C1 segment of cervical spinal cord (tissue), 14 donors: Measurements from ENCODE around the gene SH3D19.
"Not testable (repeated sequence)": the region's sequence is repeated elsewhere in the genome, so short reads cannot be mapped to it uniquely, and the experiment has no call there.

Source experiments
- DNase-seq, 14 donors: peaks; one replicate each; lab custom pipeline; 2025; lab: John Stamatoyannopoulos, UW

SH3D19 gene

DNA sequence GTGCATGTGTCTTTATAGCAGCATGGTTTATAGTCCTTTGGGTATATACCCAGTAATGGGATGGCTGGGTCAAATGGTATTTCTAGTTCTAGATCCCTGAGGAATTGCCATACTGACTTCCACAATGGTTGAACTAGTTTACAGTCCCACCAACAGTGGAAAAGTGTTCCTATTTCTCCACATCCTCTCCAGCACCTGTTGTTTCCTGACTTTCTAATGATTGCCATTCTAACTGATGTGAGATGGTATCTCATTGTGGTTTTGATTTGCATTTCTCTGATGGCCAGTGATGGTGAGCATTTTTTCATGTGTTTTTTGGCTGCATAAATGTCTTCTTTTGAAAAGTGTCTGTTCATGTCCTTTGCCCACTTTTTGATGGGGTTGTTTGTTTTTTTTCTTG is 56.5 kb downstream of the SH3D19 start:
- not testable (repeated sequence) for DNase-seq

DNA sequence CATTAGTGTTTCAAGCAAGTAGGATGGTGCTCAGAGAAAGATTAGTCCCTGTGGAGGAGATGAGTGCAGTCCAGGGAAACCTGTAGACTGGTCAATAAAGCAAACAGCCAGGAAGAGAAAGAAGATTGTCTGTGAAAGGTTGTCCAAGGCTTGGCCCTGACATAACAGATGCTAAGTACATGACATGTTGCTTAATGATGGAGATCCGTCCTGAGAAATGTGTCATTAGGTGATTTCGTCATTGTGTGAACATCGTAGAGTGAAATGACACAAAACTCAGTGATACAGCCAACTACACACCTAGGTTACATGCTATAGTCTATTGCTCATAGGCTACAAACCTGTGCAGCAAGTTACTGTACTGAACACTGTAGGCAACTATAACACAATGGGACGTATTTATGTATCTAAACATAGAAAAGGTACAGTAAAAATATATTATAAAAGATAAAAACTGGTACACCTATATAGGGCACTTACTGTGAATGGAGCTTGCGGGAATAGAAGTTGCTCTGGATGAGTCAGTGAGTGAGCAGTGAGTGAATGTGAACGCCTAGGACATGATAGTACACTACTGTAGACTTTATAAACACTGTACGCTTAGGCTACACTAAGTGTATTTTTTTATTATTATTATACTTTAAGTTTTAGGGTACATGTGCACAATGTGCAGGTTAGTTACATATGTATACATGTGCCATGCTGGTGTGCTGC is 57.4 kb downstream of the SH3D19 start:
- DNase-seq: no peak

GRCh38 chr4:151267104-151267503 is 58.3 kb downstream of the SH3D19 start:
- DNase-seq: no peak

- no peak for DNase-seq
Measured at GRCh38 chr4:151266497-151266896, 58.9 kb downstream of the SH3D19 start.

GRCh38 chr4:151263455-151263854 is 62.0 kb downstream of the SH3D19 start:
- DNase-seq: no peak

- no peak for DNase-seq
Measured at GRCh38 chr4:151260526-151260925, 64.9 kb downstream of the SH3D19 start.

DNA sequence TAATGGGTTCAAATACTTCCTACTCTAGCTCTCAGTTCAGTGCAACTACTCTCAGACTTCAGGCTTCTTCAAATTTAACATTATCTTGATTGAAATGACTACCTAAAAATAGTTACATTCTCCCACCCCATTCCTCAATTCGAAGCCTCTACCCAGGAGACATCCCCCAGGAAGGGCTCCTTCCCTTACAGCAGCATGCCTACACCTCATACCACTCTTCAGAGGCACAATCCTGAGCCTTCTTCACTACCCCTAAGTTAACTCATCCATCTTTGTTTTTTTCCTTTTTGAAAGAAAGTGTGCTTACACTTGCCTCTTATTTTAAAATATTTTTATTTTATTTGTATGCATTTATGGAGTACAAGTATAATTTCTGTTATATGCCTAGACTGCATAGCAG is 65.7 kb downstream of the SH3D19 start:
- DNase-seq: no peak

- no peak for DNase-seq
Measured at GRCh38 chr4:151257704-151258103, 67.7 kb downstream of the SH3D19 start.

- DNase-seq: no peak
Measured at GRCh38 chr4:151256134-151256533, 69.3 kb downstream of the SH3D19 start.

- not testable (repeated sequence) for DNase-seq
Measured at GRCh38 chr4:151255680-151256079, 69.7 kb downstream of the SH3D19 start.

GRCh38 chr4:151255226-151255625 is 70.2 kb downstream of the SH3D19 start:
- not testable (repeated sequence) for DNase-seq

DNA sequence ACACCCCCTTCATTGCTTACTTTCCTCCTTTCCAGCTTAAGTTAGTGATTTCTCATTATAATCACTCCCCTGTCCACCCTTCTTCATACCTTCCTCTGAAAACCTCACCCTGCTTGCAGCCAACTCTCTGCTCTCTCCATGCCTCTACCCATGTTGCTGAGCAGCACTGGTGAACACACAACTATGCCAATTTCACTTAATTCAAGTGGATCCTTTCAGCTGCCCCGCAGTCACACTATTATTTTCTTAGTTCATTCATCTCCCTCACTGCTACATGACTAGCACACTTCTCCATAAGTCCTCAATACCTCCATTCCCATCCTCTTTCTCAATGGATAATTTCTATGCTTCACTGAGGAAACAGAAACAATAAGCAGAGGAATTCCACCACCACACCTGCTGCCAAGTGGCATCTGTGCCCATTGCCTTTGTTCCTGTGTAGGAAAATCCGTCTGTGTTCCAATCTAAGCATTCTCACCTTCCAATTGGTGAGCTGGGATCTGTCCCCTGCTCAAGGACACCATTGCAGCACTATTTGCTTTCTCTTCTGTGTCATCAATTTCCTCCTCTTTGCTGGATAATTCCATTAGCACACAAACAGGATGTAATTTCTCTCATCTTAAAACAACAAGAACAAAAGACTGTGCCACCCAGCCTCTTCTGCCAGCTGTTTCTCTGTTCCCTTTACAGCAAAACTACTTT is 73.7 kb downstream of the SH3D19 start:
- DNase-seq: no peak

DNA sequence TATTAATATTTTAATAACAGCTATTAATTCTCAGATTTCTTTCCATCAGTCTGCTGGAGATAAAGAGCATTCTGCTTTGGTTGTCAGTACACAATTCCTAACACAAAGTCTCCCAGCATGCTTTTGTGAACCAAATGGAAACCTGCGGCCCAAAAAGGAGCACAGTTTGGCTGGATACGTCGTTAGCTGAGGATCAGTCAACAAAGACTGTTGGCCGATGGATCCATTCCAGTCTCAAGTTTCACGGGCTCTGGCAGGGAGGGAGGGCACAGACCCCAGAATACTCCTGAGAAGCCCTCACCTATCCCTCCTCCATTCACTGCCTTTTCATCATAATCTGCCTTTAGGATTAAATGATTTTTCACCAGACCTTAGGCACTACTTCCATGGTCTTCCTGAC is 74.7 kb downstream of the SH3D19 start:
- DNase-seq: no peak

GRCh38 chr4:151248519-151248918 is 76.9 kb downstream of the SH3D19 start:
- DNase-seq: no peak

DNA sequence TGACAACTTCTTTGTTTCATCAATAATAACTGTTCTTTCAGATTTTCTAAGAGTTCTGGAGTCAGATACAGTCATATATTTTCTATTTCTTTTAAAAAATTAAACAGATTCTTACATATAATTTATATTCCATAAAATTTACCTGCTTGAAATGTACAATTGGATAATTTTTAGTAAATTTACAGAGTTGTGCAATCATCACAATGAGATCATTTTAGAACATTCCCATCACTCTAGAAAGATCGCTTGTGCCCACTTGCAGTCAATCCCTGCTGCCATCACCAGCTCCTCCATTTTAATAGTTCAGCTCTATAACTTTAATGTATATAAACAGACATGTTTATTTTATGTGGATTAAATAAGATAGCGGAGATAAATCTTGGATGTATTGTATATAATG is 78.0 kb downstream of the SH3D19 start:
- no peak for DNase-seq

DNA sequence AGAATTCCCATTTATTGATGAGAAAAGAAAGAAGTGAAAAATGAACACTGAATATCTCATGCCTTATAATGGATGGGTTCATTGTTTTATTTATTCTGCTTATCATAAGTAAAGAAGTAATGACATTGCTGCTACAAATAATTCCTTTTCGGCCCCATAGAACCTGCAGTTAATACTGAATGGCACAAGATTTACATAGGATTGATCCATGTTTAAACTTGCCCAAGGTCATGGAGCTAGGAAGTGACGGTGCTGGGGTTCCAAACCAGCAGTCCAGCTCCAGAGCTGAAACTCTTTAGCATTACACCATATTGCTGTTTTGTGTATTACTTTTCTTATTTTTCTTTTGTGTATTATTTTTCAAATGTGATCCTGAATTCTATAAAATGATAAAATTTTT is 78.7 kb downstream of the SH3D19 start:
- no peak for DNase-seq

DNA sequence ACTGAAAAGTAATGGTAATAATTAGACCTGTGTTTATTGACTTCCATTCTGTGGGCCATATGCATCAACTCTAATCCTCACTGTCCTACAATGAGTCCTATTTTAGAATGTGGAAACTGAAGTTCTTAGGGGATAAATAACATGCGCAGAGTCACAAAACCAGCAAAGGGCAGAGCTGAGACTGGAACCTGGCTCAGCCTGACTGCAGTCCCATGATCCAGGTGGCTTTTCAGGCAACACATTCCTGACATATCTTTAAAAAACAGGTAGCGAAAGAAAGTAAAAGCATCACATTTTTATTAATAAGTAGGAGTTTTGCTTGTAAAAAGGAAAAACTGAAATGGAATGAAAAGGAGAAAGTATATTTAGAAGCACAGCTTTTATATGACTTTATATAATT is 83.1 kb downstream of the SH3D19 start:
- no peak for DNase-seq

- DNase-seq: no peak
Measured at GRCh38 chr4:151239608-151240007, 85.8 kb downstream of the SH3D19 start.

DNA sequence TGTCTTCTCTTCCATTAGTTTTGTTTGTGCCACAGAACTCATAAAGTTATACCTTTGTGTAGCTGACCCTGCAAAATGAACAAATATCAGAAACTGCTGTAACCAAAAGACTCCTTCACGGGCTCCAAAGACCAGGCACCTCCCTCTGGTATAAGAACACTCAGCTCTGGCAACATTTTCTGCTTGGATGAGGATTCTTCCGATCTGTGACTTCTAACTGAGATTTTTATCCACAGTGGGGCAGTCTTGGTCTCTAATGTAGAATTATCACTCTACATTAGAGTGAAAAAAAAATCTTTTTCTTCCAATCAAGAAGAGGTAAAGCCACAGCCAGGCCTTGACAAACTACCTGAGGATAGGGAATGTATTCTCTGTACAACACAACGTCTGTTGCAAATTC is 86.9 kb downstream of the SH3D19 start:
- DNase-seq: peak in 2 of 14 donors; percentile 11 to 27

DNA sequence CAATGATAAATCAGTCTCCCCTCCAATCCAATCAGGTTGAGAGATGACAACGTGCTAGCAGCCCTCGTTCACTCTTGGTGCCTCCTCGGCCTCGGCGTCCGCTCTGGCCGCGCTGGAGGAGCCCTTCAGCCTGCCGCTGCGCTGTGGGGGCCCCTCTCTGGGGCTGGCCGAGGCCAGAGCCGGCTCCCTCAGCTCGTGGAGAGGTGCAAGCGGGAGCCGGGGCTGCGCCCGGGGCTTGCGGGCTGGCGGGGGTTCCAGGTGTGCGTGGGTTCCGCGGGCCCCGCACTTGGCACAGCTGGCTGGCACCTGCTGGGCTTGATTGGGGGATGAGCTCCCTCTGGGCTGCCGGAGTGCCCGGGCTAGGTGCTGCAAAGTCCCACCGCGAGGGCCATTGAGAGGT is 89.4 kb downstream of the SH3D19 start:
- DNase-seq: no peak

DNA sequence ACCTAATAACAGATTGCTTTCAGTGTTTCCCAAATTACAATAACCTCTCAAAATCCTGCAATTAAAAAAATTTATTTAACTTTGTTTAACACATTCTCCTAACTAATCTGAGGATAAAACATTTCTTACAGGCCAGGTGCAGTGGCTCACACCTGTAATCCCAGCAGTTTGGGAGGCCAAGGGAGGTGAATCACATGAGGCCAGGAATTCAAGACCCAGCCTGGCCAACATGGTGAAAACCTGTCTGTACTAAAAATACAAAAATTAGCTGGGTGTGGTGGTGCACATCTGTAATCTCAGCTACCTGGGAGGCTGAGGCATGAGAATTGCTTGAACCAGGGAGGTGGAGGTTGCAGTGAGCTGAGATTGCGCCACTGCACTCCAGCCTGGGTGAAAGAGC is 90.0 kb downstream of the SH3D19 start:
- DNase-seq: not testable (repeated sequence)

DNA sequence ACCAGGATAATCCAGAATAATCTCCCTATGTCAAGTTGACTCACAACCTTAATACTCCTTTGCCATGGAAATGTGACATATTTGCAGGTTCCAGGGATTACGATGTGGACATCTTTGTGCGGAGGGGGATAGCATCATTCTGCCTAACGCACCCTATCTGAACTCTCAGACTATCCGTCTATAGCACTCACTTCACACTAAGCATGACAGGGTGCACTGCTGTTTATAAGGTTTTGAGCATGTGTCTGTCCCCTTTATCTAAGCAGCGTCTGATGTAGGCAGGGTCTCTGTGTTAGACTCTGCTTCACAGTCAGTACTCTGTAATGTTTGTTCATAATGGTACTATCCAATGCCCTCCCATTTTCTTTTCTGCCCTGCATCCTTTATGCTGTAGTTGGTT is 91.8 kb downstream of the SH3D19 start:
- DNase-seq: no peak

DNA sequence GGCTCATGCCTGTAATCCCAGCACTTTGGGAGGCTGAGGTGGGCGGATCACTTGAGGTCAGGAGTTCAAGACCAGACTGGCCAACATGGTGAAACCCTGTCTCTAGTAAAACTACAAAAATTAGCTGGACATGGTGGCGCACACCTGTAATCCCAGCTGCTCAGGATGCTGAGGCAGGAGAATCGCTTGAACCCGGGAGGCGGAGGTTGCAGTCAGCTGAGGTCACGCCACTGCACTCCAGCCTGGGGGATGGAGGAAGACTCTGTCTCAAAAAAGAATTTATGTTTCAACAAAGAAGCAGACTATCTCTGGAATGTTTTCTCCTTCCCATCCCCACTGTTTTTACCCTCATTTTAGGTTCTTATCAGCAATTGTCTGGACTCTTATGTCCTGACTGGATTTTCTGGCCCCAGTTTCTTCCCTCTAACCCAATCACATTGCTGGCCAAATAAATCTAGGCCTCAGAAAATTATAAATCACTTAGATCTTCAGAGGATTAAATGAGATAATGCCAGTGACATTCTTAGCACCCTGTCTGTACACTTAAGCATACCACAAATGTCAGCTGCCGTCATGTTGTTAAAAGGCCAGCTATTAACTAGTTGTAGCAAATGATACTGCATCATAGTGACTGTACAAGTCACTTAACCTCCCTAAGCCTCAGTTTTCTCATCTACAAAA is 93.3 kb downstream of the SH3D19 start:
- DNase-seq: no peak
